Stimulated activated CD4-positive, alpha-beta T cell treated with anti-CD3 and anti-CD28 coated beads, Interleukin-1b, Interleukin-23, amount 100 ng/mL, for 1 hour (primary cell): ENCODE measurements around the gene MAGI2.

ENCODE experiments used
- DNase-seq, 2 donors: peaks; one replicate each; pipeline ENCODE4 v3.0.0-alpha.2; 2020; ENCODE audit warnings: low read depth in 2 of 2

The MAGI2 gene

DNA sequence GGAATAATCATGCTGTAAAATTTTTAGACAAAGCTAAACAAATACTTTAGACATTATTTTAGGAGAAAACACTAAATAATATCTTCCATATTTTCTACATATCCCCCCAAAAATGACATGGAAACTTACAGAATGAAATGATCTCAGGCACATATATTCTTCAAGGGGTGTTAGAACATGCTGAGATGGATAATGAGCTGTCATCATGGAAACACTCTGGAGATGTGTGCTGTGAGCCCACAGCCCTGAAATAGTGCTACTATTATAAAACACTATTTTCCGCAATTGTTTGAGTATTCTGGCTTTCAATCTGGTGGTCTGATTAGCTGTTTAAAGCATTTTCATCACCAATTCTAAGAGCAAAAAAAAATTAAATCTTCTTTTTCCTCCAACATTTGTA, 1269.2 kb downstream of the MAGI2 start:
- DNase-seq, result no peak

DNA sequence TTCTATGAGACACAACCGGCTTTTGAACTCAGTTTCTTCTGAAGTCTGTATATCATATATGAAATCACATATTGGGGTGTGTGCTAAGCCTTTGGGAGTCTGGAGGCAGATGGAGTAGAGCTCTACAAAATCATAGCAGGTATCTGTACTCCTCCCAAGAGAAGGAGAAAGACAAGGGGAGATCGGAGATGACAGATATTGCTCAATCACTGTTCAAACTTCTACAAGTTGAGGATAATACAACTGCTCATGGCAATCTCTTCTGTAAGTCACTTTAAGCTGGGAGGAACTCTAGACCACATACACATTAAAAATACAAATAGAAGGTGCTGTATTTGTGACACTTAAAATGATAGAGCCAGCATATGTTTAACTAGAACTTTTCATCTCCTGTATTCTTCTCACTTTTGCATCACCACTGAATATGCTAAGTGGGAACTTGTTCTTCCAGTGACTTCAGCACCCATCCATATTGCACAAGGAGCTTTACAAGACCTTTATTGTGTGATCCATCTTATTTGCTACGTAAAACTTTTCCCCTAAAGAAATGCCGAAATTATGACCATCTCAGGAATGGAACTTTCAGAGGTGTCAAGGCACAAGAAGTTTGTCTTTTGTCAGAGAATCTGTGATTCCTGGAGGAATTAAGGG, 1273.5 kb downstream of the MAGI2 start:
- DNase-seq, result no peak

DNA sequence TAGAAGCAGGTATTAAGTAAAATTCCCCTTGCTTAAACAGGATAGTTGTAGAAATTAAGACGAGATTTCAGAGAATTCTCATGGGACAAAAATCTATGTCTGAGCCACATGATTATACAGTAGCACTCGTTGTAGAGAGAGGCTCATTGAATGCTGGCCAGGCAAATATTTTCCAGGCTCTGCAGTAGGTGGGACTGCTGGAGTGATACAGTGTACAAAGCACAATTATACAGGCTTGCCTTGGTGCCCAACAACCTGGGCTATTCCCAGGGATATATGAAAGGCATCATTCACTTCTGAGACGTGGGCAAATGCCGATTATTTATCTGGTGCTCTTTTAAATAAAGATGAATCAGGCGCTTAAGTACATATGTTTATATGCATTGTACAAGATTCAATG, 1274.3 kb downstream of the MAGI2 start:
- no peak for DNase-seq

DNA sequence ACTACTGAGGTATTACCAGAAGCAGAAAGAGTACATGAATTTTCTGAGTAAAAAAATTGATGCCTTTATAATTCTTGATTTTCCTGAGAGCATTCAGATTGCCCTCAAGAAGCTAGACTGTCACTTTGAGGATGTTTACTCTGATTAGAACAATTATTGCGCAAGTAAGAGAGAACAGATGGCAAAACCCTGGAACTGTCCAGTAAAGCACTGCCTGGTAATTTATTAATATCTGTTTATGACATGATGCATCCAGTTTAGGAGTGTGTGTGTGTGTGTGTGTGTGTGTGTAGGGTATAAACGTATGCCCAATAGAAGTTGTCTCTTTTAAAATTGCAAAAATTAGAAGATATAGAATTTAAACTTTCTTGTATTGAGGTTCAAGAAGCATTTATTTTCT, 1275.1 kb downstream of the MAGI2 start:
- no peak for DNase-seq

DNA sequence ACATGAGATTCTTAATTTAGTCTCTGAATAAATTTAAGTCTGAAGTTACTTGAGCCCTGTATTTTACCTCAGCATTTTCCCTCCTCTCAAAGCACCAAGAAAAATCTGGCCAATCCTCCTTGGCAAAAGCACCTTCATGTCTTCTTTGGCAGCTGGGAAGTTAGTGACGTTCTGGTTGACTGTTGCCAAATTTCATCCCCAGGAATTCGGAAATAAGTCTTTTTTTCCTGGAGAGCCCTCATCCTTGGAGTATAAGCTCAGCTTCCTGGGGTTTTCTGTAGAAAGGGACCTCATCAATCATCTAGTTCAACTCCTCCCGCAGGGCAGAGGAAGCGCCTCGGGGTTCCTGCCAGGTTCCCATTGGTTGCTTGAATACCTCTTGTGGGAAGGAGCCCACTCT, 1277.3 kb downstream of the MAGI2 start:
- no peak for DNase-seq

DNA sequence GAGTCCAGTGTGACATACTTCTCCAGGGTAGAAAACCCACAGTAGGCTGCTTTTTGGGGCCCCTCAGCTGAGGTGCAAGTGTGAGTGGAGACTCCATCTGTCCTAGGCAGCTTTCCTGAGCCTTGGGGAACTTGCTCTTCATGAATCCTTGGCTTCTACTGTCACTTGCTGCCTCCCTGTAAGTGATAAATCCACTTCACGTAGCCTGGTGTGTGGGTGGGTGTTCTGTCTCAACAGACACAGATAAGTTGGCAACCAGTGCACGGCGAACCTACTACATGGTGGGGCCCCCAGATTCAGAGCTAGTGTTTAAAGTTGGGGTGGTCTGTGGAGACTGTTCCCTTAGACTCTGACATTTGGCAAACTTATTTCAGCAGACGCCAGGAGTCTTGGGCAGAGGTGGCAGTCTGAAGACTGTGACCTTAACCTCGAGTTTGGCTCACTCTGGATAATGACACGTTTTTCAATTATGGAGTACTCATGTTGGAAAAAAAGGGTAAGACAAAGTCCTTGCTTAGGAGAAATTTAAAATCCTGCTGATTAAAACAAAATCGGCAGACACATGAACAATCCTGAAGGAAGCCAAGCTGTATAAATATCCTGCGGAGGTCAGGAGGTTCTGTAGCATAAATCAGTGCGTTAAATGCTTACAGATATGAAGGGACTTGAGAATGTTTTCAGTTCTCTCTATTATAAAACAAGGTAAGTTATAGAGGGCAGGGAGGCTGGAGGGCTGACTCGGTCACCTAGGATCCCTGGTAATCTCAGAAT, 1278.0 kb downstream of the MAGI2 start:
- no peak for DNase-seq

DNA sequence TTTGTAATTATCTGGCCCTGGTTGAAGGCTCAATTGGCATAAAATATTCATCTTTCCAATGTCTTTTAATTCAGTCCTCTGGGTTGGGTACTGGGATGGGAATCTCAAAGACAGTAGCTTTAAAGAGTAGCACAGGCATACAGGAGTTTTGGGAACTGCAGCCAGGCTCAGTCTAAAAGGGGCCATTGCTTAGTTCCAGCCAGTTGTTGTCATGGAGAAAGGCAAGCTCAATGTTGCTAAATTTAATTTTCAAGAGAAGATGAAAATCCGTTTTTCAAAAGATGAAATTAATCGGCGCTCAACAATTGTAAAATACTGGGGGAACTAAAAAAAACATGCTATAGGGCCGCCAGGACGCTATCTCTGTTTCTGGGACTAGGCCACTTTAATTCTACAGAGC, 1279.8 kb downstream of the MAGI2 start:
- DNase-seq, result no peak

DNA sequence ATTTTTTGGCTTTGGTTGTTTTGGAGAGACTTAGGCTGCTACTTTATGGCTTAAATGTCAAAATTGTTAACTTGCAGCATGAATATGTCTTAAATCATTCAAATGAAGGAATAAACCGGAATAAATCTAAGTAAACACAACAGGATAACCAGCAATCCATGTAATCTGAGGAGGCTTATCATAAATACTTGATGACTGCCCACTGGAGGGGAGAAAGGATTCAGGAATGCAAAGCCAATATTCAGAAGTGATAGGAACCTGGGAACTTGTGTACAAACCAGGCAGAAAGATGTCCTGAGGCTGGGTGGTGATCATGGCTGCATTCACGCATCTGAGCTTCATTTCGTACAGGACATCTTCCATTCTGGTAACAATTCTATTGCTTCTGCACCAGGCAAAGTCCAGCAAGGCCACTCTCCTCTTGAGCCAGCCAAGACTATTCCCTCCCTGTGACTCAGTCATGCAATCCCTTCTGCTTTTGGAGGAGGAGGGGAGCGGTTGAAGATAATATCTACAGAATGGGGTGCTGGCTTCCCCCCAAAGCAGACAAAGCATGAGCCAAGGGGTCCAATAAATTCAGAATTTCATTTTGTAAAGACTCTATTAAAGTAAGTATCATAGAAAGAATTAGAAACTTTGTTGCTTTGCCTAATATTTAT, 1280.4 kb downstream of the MAGI2 start:
- DNase-seq, result no peak

DNA sequence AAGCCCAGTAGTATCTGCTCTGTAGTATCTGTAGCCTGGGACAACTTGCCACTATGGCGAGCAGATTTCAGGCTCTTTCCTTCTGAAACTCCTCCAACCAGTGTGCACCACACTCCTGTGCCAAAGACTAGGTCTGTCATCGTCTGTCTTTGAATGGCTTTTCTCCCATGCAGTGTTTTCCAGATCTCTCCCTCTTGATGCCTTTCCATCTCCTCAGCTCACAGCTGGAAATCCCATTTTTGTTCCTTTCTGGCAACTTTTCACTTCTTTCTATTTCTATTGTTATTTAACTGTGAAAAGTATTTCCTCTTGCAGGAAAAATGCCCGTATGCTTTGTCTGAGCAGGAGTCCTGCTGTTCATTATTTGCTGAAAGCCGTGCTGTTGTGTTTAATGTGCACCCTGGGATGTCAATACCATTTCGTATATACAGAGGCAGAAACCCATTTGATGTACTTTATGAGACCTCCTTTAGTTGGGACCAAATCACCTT, 1281.2 kb downstream of the MAGI2 start:
- no peak for DNase-seq

DNA sequence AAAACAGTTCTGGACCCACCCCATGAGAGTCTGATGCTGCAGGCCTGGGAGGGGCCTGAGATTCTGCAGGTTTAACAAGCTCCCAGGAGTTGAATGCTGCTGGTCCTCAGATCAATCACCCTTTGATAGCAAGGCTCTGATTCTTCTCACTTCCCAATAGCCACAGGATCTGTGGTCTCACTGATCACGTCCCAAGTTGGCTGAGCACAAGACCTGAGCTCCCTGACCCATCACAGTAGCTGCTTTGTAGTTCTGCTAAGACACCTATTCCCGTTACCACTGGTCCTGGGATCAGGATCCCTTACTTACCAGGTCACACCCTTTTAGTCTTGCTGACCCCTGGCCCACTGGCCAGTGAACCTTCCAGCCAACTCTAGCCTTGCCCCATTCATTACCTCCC, 1282.1 kb downstream of the MAGI2 start:
- no peak for DNase-seq

DNA sequence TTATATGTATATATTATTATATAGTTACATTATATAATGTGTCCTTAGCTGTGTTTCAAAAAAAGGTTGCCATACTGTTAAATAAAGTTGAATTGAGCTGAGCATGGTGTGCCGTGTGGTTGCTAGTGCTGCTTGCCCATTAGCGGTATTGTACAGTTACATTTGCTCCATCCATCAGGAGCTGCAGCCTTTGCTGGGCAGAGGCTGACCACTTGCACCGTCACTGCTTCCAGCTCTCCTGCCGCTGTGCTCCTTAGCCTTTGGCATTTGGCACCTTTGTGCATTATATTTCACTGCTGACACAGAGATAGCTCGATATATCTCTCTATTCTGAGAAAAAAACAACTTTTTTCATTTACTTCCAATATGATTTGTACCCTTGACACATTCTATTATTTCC, 1282.7 kb downstream of the MAGI2 start:
- DNase-seq, result no peak

DNA sequence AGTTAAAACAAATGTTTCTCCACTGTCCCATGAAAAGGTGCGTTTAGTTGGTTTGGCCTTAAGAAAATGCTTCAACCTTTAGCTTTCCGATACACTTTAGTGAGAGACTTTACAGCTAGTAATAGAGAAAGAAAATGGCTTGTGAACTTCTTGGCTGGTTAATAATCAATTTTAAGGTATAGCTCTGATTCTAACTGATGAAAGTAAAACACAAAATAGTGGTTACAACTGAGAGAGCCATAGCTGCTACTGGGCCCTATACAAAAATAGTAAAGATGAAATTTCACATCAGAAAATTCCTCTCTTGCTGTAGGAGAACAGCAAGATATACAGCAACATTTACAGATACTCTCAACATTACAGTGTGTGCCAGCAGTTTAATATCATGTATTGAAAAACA, 1283.5 kb downstream of the MAGI2 start:
- no peak for DNase-seq

DNA sequence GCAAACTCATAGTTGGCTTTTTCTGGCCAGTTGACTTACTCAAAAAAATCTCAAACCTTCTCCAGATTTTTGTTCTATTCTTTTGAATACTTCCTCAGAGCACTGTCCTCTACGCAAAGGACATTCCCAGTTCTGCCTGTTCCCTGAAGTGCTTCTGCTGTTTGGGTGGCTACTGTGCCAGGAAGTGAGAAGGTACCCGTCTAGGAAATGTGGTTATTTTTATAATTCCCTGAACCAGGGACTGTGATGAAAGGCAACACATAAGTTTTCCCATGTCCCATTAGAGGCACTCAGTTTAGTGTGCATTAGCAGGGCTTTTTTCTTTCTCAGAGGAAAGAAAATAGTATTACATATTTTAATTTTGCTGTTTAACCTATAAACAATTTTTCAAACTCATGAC, 1284.6 kb downstream of the MAGI2 start:
- DNase-seq, result no peak

DNA sequence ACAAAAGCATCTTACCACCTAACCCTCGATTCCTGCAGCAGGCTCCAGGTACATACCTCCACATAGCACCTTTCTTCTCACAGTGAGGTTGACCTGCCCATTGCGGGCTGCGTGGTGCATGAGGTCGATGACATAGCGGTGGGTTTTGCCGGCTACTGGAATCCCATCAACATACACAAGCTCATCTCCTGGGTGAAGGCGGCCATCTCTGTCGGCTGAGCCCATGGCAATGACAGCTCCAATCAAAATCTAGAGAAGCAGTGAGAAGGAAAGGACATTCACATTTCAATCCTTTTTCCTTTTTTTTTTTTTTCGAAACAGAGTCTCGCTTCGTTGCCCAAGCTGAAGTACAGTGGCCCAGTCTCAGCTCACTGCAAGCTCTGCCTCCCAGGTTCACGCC, 1285.6 kb downstream of the MAGI2 start:
- DNase-seq, result no peak

DNA sequence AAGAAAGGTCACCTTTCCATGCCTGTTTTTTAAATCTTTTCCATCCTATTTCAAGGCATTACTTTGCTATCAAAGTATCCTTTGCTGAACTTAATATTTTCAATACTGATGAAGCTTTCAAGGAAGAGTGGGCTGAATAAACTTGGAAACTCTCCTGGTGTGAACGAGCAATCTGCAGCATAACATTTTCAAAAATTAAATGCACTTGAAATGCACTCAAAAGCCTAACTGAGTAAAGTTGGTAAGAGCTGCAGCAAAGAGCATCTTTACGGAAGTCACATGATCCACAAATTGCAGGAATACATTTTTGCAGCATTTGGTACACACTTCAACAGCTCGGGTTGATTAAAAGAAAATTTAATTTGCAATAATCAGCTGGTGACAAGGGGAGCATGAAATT, 1287.6 kb downstream of the MAGI2 start:
- no peak for DNase-seq

DNA sequence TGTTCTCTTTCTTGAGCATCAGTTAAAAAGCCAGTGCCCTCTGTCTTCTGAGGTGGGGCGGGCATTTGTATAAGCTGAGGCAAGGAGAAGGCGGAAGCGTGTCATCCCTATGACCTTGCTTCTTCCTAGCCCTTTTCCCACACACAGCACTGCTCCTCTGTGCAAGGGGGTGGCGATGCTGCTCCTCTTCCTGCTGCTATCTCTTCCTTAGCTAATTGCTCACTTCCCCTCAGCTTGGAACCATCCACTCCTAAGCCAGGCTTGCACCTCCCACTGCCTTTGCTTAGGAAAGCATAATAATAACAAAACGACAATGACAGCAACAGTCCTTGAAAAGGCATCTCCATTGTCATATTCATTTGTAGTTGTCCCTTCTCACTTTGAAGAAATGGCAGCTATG, 1288.0 kb downstream of the MAGI2 start:
- no peak for DNase-seq

DNA sequence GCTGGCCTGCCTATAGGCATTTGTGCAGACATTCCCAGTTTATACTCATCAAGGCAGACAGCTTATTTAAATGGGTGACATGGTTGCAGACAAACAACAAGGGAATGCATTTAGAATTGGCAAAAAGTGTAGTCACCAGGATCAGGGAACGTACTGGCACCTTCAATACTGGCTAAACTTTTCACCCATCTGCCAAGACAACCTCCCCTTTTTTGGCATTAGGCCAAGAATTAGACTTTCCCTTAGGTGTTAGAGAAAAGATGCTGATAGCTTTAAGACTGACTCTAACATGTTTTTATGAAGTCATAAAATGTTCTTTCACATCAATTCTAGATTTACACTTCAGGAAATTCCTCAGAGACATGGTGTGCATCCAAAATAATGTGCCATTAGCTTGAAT, 1289.0 kb downstream of the MAGI2 start:
- DNase-seq, result no peak

DNA sequence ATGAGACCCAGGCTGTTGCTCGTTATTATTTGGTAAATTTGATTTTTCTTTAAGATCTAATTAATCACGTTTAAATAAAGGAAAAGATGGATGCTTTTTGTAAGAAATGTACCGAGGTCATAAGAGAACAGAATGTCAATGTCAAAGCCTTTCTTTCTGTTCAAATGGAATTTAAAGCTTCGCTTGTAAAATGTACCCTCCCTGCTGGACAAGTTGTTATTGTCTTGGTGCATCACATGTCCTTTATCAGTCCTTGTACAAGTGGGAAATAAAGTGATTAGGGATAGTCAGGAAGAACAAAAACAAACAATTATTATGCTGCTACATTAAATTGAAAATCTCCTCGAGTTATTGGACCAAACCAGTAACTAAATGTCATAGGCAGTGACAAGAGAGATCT, 1291.7 kb downstream of the MAGI2 start:
- no peak for DNase-seq

DNA sequence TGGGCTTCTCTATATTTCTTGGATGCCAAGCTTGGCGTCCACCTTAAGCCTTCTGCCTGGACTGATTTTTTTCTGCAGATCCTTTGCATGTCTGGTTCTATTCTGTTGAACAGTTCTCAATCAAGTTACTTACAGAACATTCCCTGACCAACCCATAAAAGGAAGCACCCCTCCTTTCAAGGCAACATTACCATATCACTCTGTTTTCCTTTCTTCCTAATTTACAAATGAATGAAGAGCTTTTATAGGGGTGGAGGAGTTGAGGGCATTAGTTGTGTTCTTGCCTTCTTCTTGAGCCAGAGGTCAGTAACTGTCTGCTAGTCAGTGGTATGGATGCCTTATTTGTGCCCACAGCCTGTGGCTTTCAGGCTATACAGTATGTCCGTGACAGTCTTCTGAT, 1293.9 kb downstream of the MAGI2 start:
- DNase-seq, result no peak

DNA sequence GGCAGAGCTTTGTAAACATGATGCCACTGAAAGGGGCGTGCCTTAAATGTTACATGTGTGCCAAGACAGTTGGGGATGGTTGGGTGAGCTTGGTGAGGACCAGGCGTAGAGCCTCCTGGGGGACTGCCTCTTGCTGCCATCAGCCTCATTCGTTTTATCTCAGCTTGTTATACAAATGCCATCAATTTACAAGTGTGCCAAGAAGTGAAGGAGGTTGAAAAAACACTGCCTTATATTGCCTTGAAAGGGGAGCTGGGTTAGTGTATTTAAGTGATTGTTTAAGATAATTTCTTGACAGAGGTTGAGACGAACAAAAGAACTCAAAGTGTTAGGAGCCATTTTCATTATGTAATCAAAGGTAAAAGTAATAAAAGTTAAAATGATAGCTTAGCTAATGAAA, 1300.2 kb downstream of the MAGI2 start:
- DNase-seq, result no peak

DNA sequence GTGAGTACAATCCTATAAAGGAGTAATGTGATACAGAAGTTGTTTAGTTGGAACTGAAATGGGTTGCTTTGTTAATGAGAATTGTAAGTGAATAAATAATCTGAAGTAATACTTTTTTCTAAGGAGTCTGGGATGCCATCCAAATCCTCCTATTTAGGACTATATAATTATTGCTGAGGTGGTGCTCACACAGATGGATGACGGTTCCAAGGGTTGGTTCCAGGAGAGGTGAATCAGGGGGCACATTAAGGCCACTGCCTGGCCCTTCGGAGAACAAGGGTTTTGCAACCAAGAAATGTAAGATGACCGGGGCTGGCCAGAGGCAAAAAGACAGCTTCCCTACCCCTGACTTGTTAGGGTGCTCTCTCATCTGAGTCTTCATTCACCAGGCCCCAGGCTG, 1302.2 kb downstream of the MAGI2 start:
- no peak for DNase-seq

DNA sequence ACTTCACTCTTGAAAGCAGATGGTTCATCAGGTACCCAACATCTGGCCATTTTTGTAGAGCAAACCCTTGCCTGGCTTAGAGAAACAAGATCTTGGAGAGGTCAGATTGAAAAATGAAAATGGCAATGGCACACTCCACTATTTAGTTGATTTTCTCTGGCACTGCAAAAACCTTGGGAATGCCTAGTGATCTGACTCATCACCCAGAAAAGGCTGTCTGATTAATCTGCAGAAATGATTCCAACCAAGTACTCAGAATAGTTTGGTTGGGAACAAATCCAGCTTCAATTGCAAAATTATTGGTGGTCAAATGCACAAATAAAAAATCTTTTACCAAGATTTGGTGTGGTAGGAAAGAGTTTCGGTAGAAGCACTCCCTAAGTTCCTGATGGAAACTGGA, 1303.7 kb downstream of the MAGI2 start:
- DNase-seq, result no peak
